NT2/D1 (cell line): ENCODE results near the gene LPCAT2.

ENCODE experiments used
- SUZ12 ChIP-seq: IDR thresholded peaks from 2 replicates; pipeline ENCODE4 v1.6.1; 2011; ENCODE audit not compliant: insufficient read length, insufficient read depth; ENCODE audit errors: extremely low read depth
- YY1 ChIP-seq: IDR thresholded peaks from 2 replicates; pipeline ENCODE4 v1.6.1; 2011; ENCODE audit not compliant: insufficient read length, insufficient read depth
- ZNF274 ChIP-seq: IDR thresholded peaks from 2 replicates; pipeline ENCODE4 v1.6.1; 2011; ENCODE audit warnings: mild to moderate bottlenecking, low read depth, low read length

DNA sequence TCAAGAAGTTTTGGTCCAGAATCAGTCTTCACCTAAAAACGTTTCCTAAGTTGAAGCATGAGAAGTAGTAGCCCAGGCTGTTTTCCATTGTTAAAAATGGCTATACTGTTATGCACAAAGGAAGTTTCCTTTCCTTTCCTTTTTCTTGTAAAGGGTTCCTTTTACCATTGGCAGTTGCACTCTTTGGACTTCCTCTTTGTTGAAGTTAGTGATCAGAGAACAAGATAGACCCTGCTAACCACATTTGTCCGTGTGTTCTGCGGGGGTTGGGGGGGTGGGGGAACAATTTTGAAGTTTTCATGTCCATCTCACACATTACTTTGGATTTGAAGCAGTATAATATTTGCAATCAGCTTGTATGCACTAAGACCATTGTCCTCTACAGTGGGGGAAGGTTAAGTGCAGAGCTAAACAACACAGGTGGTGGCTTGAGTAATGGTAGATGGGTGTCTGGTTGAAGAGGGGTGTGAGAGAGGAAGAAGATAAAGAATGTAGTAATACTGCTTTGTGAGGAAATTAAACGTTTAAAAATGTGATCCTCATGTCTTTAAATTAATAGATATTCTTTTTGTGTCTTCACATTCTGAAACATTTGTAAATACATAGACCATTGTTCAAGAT, 1.4 kb downstream of the LPCAT2 start:
- no peak for TF ChIP-seq SUZ12
- no peak for TF ChIP-seq YY1
- no peak for TF ChIP-seq ZNF274
